ENCODE results near the gene PSTPIP1. TPM values are rescaled to one million over a fixed set of nuclear protein-coding genes. Genes with fewer than 3 reads are reported as not detected.

PSTPIP1 gene
- total and polyA plus RNA-seq, 2 experiments from 2014 or later = 0.80 to 3.7 TPM

DNA sequence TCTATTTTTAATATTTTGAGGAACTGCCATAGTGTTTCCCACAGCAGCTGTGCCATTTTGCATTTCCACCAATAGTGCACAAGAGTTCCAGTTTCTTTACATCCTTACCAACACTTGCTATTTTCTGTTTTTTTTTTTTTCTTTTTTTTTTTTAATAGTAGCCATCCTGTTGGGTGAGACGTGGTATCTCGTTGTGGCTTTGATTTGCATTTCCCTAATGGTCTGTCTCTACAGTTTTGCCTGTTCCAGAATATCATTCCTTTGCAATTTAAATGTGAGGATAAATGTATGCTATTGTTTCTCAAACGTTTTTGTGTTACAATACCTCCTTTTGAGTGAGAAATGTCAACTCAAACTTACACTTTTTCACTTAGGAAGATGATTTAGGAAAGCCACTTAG lies 41.0 kb upstream of the PSTPIP1 start (continued):
- TF ChIP-seq, protein P1, sequence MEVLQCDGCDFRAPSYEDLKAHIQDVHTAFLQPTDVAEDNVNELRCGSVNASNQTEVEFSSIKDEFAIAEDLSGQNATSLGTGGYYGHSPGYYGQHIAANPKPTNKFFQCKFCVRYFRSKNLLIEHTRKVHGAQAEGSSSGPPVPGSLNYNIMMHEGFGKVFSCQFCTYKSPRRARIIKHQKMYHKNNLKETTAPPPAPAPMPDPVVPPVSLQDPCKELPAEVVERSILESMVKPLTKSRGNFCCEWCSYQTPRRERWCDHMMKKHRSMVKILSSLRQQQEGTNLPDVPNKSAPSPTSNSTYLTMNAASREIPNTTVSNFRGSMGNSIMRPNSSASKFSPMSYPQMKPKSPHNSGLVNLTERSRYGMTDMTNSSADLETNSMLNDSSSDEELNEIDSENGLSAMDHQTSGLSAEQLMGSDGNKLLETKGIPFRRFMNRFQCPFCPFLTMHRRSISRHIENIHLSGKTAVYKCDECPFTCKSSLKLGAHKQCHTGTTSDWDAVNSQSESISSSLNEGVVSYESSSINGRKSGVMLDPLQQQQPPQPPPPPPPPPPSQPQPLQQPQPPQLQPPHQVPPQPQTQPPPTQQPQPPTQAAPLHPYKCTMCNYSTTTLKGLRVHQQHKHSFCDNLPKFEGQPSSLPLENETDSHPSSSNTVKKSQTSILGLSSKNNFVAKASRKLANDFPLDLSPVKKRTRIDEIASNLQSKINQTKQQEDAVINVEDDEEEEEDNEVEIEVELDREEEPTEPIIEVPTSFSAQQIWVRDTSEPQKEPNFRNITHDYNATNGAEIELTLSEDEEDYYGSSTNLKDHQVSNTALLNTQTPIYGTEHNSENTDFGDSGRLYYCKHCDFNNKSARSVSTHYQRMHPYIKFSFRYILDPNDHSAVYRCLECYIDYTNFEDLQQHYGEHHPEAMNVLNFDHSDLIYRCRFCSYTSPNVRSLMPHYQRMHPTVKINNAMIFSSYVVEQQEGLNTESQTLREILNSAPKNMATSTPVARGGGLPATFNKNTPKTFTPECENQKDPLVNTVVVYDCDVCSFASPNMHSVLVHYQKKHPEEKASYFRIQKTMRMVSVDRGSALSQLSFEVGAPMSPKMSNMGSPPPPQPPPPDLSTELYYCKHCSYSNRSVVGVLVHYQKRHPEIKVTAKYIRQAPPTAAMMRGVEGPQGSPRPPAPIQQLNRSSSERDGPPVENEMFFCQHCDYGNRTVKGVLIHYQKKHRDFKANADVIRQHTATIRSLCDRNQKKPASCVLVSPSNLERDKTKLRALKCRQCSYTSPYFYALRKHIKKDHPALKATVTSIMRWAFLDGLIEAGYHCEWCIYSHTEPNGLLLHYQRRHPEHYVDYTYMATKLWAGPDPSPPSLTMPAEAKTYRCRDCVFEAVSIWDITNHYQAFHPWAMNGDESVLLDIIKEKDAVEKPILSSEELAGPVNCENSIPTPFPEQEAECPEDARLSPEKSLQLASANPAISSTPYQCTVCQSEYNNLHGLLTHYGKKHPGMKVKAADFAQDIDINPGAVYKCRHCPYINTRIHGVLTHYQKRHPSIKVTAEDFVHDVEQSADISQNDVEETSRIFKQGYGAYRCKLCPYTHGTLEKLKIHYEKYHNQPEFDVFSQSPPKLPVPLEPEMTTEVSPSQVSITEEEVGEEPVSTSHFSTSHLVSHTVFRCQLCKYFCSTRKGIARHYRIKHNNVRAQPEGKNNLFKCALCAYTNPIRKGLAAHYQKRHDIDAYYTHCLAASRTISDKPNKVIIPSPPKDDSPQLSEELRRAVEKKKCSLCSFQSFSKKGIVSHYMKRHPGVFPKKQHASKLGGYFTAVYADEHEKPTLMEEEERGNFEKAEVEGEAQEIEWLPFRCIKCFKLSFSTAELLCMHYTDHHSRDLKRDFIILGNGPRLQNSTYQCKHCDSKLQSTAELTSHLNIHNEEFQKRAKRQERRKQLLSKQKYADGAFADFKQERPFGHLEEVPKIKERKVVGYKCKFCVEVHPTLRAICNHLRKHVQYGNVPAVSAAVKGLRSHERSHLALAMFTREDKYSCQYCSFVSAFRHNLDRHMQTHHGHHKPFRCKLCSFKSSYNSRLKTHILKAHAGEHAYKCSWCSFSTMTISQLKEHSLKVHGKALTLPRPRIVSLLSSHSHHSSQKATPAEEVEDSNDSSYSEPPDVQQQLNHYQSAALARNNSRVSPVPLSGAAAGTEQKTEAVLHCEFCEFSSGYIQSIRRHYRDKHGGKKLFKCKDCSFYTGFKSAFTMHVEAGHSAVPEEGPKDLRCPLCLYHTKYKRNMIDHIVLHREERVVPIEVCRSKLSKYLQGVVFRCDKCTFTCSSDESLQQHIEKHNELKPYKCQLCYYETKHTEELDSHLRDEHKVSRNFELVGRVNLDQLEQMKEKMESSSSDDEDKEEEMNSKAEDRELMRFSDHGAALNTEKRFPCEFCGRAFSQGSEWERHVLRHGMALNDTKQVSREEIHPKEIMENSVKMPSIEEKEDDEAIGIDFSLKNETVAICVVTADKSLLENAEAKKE (CRISPR knock-in tag; IDR thresholded peaks at IDR 0.05) = no peak
- no peak for TF ChIP-seq POLR2AphosphoS5 (IDR thresholded peaks at IDR 0.05; ENCODE audit: low read depth)
- TF ChIP-seq ZNF114 (CRISPR knock-in tag; IDR thresholded peaks at IDR 0.05) = no peak
- no peak for TF ChIP-seq NANOG (IDR thresholded peaks at IDR 0.05; ENCODE audit: borderline replicate concordance)
- TF ChIP-seq EZH2 (IDR thresholded peaks at IDR 0.05; ENCODE audit: low read depth, unreplicated experiment) = no peak
- TF ChIP-seq CREB1 (CRISPR knock-in tag; IDR thresholded peaks at IDR 0.05; ENCODE audit: low read depth) = no peak
- TF ChIP-seq CTCF (conservative IDR thresholded peaks at IDR 0.05; ENCODE audit: low read depth in 2 of 2) = no peak
- TF ChIP-seq JUNB (IDR thresholded peaks at IDR 0.05; ENCODE audit: unreplicated experiment) = no peak
- no peak for TF ChIP-seq ZNF331 (CRISPR knock-in tag; IDR thresholded peaks at IDR 0.05; ENCODE audit: low read depth)
- no peak for TF ChIP-seq STAT1 (IDR thresholded peaks at IDR 0.05; ENCODE audit: unreplicated experiment)
- TF ChIP-seq EZH2phosphoT487 (IDR thresholded peaks at IDR 0.05; ENCODE audit: unreplicated experiment) = no peak
